HepG2 (cell line): ENCODE results near the gene RAPGEF2. TPM values are rescaled to one million over a fixed set of nuclear protein-coding genes. Genes with fewer than 3 reads are reported as not detected.

Source experiments
- ATAC-seq: fragments of 200-7000 bp; cut with Tn5 transposase; 3 replicates; pipeline ENCODE4 v1.9.1; 2020; ENCODE audit warnings: mild to moderate bottlenecking, moderate library complexity
- BruUV-seq: library from RNA; stranded (reverse); fragments of 400-500 nt; replicated peaks from 2 replicates; lab custom pipeline; 2021; lab: Mats Ljungman, UMichigan
- CTCF ChIA-PET: fragments of 300-600 bp; formaldehyde crosslinking; extraction: SDS; loops from one replicate; lab custom pipeline; 2021; ENCODE audit warnings: low total read pairs, inconsistent platforms, low intra/inter-chr PET ratio; lab: Yijun Ruan, JAX
- POLR2A ChIA-PET: fragments of 350-600 bp; sonication (Branson Sonifier 250); formaldehyde crosslinking; loops from one replicate; lab custom pipeline; 2020; ENCODE audit warnings: antibody characterized with exemption, inconsistent platforms; lab: Yijun Ruan, JAX
- DNase-seq: peaks from one replicate; pipeline ENCODE4 v3.0.0-alpha.2; 2015; ENCODE audit warnings: low spot score
- FAIRE-seq: peaks from 3 replicates; lab custom pipeline; 2011; peaks lifted over from hg19 to GRCh38; lab: Jason Lieb, UNC
- H2AFZ ChIP-seq: one replicate; pipeline ENCODE4 v1.6.1; 2011; ENCODE audit warnings: low read length, inconsistent platforms
- H3K27ac ChIP-seq: fragments of 300-600 bp; 3 replicates; pipeline ENCODE4 v1.8.0; 2011; ENCODE audit warnings: mixed run types, mild to moderate bottlenecking, mixed read lengths, low read length, inconsistent platforms; ENCODE audit not compliant: insufficient read depth; ENCODE audit errors: extremely low read length
- H3K27me3 ChIP-seq, 2 experiments: fragments of 200-600 bp in 1 of 2; 2 replicates in 1 of 2; 3 replicates in 1 of 2; pipeline versions ENCODE4 v1.6.0 to v1.8.0; 2011; ENCODE audit warnings: low read length in 2 of 2, mild to moderate bottlenecking in 2 of 2, moderate library complexity in 2 of 2, inconsistent platforms in 1 of 2; ENCODE audit not compliant: insufficient read depth in 2 of 2, control insufficient read depth in 1 of 2
- H3K36me3 ChIP-seq, 2 experiments: fragments of 200-600 bp in 1 of 2; replicated peaks in 1 of 2; 2 replicates in 1 of 2; 3 replicates in 1 of 2; pipeline versions ENCODE4 v1.5.1 to v1.8.0; 2011; ENCODE audit warnings: low read length in 2 of 2, inconsistent platforms in 1 of 2; ENCODE audit not compliant: insufficient read depth in 2 of 2, control insufficient read depth in 1 of 2
- H3K4me1 ChIP-seq: 2 replicates; pipeline ENCODE4 v1.5.1; 2012; ENCODE audit warnings: low read length, inconsistent platforms; ENCODE audit not compliant: insufficient read depth
- H3K4me2 ChIP-seq: 2 replicates; pipeline ENCODE4 v1.6.0; 2011; ENCODE audit warnings: low read depth, low read length, inconsistent platforms
- H3K4me3 ChIP-seq, 3 experiments: fragments of 200-600 bp in 1 of 3; sonication (generic), shearing (Covaris generic) in 1 of 3; replicated peaks in 1 of 3; 2 replicates each; pipeline ENCODE4 v1.5.1; 2011 to 2016; ENCODE audit warnings: low read length in 3 of 3, inconsistent platforms in 2 of 3, low read depth in 2 of 3, mild to moderate bottlenecking in 2 of 3, control low read depth in 1 of 3, mixed read lengths in 1 of 3; ENCODE audit not compliant: insufficient read depth in 1 of 3
- H3K79me2 ChIP-seq: one replicate; pipeline ENCODE4 v1.6.1; 2011; ENCODE audit warnings: low read length, inconsistent platforms; ENCODE audit not compliant: insufficient read depth
- H3K9ac ChIP-seq: 2 replicates; pipeline ENCODE4 v1.6.0; 2011; ENCODE audit warnings: mild to moderate bottlenecking, low read depth, low read length, inconsistent platforms; ENCODE audit not compliant: insufficient read depth
- H3K9me3 ChIP-seq: 2 replicates; pipeline ENCODE4 v1.5.1; 2012; ENCODE audit warnings: mild to moderate bottlenecking, low read length
- H4K20me1 ChIP-seq: 2 replicates; pipeline ENCODE4 v1.6.0; 2011; ENCODE audit warnings: inconsistent platforms, mild to moderate bottlenecking, low read length, moderate library complexity; ENCODE audit not compliant: insufficient read depth
- EHMT2 ChIP-seq: fragments of 200-600 bp; sonication (generic); IDR thresholded peaks from 2 replicates; pipeline ENCODE4 v1.7.0; 2017; ENCODE audit warnings: antibody characterized with exemption, low read depth, low read length, borderline replicate concordance
- POLR2AphosphoS2 ChIP-seq: IDR thresholded peaks from 2 replicates; pipeline ENCODE4 v1.6.1; 2011; ENCODE audit warnings: low read depth, low read length, improper control_type of control experiment
- ZNF337 ChIP-seq: sonication (generic); formaldehyde crosslinking; IDR thresholded peaks from 2 replicates; pipeline ENCODE4 v1.5.1; 2020; ENCODE audit warnings: missing genetic modification reagents, low read depth, mild to moderate bottlenecking, borderline replicate concordance
- WGBS: methylation state at CpG from one replicate; pipeline ENCODE4 v1.1.6; 2017; ENCODE audit warnings: low lambda C conversion rate; 5-methylcytosine and 5-hydroxymethylcytosine counted together
- in situ Hi-C: cut with HindIII; loops from 2 replicates; pipeline ENCODE4 v1.10.0; 2017; ENCODE audit warnings: low pct_unique_long_range_greater_than_20kb; ENCODE audit not compliant: extremely low pct_ligation_motif_present
- intact Hi-C: fragments of 100-400 bp; cut with micrococcal nuclease; formaldehyde crosslinking; loops from one replicate; pipeline ENCODE4 v1.10.0; 2022; ENCODE audit not compliant: unreplicated experiment
- polyA plus RNA-seq, 8 experiments: library from polyadenylated mRNA; depleted of rRNA in 3 of 8; stranded (reverse) in 7 of 8; unstranded in 1 of 8; fragments of >200 nt; fragmentation: Illumina TruSeq in 4 of 8; extraction: Trizol in 4 of 8; gene quantifications; 2 replicates each; pipeline versions ENCODE4 v1.2.1 to v1.2.3, GENCODE V29; 2011 to 2016; ENCODE audit warnings: low read depth in 4 of 8, missing spikeins in 1 of 8, mixed read lengths in 1 of 8; ENCODE audit not compliant: insufficient read depth in 1 of 8
- total RNA-seq, 5 experiments: library from RNA; depleted of rRNA; stranded (reverse); fragments of >200 nt; fragmentation: Illumina TruSeq; extraction: Trizol; gene quantifications; 2 replicates each; pipeline ENCODE4 v1.2.3, GENCODE V29; 2016; ENCODE audit warnings: low read depth in 1 of 5
- TF ChIP-seq, protein P1 (sequence below): sonication (generic); formaldehyde crosslinking; IDR thresholded peaks from 2 replicates; pipeline ENCODE4 v1.4.0; 2020; ENCODE audit warnings: missing genetic modification reagents
- TF ChIP-seq, protein P2 (sequence below): sonication (generic); formaldehyde crosslinking; IDR thresholded peaks from 2 replicates; pipeline ENCODE4 v1.4.0; 2020; ENCODE audit warnings: missing genetic modification reagents
- TF ChIP-seq, protein P3 (sequence below), 2 experiments: fragments of 450-650 bp in 1 of 2; sonication (generic) in 1 of 2; formaldehyde crosslinking; IDR thresholded peaks; 2 replicates each; pipeline versions ENCODE4 v1.5.0 to v1.8.0; 2020 to 2022; ENCODE audit warnings: mild to moderate bottlenecking in 1 of 2, missing genetic modification reagents in 1 of 2

RAPGEF2 gene
- total and polyA plus RNA-seq, 2 of the 13 experiments (the other 11 are each of a cell fraction or from before 2014, with no cell fraction given), result 19.2 to 23.0 TPM

DNA sequence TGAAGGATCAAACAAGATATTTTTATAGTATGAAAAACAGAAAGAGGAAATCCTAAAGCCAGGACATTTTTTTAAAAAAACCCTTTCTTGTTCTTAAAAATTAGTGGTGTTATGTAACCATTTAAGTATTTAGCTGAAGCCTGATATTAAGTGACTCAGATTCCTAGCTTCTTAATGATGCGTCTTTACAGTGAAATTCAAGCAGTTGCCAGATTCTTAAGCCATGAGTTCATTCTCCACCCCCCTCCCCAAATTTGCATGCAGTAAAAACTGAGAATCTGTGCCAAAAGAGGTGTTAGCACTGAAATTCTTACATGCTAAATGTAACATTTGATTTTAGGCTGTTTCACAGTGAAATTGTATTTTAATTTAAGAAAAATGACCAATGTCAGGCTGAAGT lies 180.8 kb downstream of the RAPGEF2 start:
- Histone ChIP-seq H3K4me2 (no peak overlapping the region), H3K4me3 (no peak overlapping the region), H3K27me3 (no peaks in the 10 kb centered on the region), H2AFZ (no peak overlapping the region), H3K27ac (no peak overlapping the region), H3K9ac (no peak overlapping the region), H3K36me3 (no peaks in the 10 kb centered on the region), H3K79me2 (no peaks in the 10 kb centered on the region), H3K4me1 (peaks cover 56% of the 10 kb centered on the region), H4K20me1 (no peaks in the 10 kb centered on the region), H3K9me3 (no peaks in the 10 kb centered on the region)
- BruUV-seq, result no TSS peak
- POLR2A ChIA-PET, result interaction anchor here (1.4 kb wide), 1 partner anchor 10 kb away, joined by 3 read pairs; no protein-coding TSS in a partner anchor
- DNase-seq (no peak), ATAC-seq (no peak), FAIRE-seq (no peak)
- WGBS, result 96% methylated on average over 1 of the region's 1 CpG
- CTCF ChIA-PET, result no interaction called here
- intact Hi-C loops, result no loop called here
- in situ Hi-C loops, result no loop called here
- TF ChIP-seq, protein P1, sequence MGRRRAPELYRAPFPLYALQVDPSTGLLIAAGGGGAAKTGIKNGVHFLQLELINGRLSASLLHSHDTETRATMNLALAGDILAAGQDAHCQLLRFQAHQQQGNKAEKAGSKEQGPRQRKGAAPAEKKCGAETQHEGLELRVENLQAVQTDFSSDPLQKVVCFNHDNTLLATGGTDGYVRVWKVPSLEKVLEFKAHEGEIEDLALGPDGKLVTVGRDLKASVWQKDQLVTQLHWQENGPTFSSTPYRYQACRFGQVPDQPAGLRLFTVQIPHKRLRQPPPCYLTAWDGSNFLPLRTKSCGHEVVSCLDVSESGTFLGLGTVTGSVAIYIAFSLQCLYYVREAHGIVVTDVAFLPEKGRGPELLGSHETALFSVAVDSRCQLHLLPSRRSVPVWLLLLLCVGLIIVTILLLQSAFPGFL (CRISPR knock-in tag), result no peak

DNA sequence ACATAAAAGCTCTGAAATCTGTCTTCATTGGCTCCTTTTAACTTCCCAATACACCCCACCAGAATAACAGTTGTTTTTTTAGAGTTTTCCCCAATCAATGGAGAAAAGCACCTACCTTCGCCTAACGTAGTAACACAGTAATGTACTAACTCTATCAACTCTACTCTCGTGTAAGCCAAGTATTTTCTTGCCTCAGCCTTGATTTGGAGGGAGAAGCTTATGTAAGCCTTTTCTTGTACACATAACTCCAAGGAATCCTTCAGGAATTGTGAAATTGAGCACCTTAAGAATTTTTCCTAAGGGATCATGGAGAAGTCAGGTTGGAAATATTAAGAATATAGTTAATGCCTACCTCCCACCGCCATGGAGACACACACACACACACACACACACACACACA lies 181.2 kb downstream of the RAPGEF2 start:
- ATAC-seq, result no peak
- BruUV-seq, result no TSS peak
- no peak for FAIRE-seq
- Histone ChIP-seq H3K4me1 (peaks cover 52% of the 10 kb centered on the region), H4K20me1 (no peaks in the 10 kb centered on the region), H3K27me3 (no peaks in the 10 kb centered on the region)
- 96% methylated on average over 4 of the region's 4 CpGs for WGBS
- intact Hi-C loops, result no loop called here
- TF ChIP-seq, protein P2, sequence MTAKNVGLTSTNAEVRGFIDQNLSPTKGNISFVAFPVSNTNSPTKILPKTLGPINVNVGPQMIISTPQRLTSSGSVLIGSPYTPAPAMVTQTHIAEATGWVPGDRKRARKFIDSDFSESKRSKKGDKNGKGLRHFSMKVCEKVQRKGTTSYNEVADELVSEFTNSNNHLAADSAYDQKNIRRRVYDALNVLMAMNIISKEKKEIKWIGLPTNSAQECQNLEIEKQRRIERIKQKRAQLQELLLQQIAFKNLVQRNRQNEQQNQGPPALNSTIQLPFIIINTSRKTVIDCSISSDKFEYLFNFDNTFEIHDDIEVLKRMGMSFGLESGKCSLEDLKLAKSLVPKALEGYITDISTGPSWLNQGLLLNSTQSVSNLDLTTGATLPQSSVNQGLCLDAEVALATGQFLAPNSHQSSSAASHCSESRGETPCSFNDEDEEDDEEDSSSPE (CRISPR knock-in tag), result no peak
- TF ChIP-seq, protein P3, sequence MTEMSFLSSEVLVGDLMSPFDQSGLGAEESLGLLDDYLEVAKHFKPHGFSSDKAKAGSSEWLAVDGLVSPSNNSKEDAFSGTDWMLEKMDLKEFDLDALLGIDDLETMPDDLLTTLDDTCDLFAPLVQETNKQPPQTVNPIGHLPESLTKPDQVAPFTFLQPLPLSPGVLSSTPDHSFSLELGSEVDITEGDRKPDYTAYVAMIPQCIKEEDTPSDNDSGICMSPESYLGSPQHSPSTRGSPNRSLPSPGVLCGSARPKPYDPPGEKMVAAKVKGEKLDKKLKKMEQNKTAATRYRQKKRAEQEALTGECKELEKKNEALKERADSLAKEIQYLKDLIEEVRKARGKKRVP (CRISPR knock-in tag; IDR thresholded peaks at IDR 0.05), result no peak
- TF ChIP-seq EHMT2 (no peak), ZNF337 (CRISPR knock-in tag) (no peak), POLR2AphosphoS2 (no peak)
- TF ChIP-seq, all 625 proteins: peak for 0
- H3K9me3 ChIP-seq, result no peaks in the 10 kb centered on the region
- ChIA-PET CTCF (no interaction called here), POLR2A (interaction anchor here (1.4 kb wide), 1 partner anchor 10 kb away, joined by 3 read pairs; no protein-coding TSS in a partner anchor)
- in situ Hi-C loops, result no loop called here
- no peaks in the 10 kb centered on the region for H3K36me3 ChIP-seq
- no peak for DNase-seq
- H3K79me2 ChIP-seq, result no peaks in the 10 kb centered on the region
- no peak overlapping the region for H3K9ac ChIP-seq
- H3K4me3 ChIP-seq, result no peak overlapping the region
- H2AFZ ChIP-seq, result no peak overlapping the region
- H3K27ac ChIP-seq, result no peak overlapping the region
- no peak overlapping the region for H3K4me2 ChIP-seq
